MM.1S (cell line): Measurements from ENCODE around the gene VSIR.

Experiments used
- DNase-seq: peaks from one replicate; pipeline ENCODE4 v3.0.0-alpha.2; 2015
- H2AFZ ChIP-seq: fragments of 300-600 bp; sonication (generic); 2 replicates; pipeline ENCODE4 v1.6.0; 2016; ENCODE audit warnings: antibody characterized with exemption, low read length
- H3F3A ChIP-seq: fragments of 300-600 bp; sonication (generic); 2 replicates; pipeline ENCODE4 v1.6.1; 2016; ENCODE audit warnings: mild to moderate bottlenecking, antibody characterized with exemption, low read length, moderate library complexity, mixed read lengths; ENCODE audit not compliant: insufficient read depth
- H3K27ac ChIP-seq: fragments of 300-600 bp; sonication (generic); 2 replicates; pipeline ENCODE4 v1.5.1; 2016; ENCODE audit warnings: mild to moderate bottlenecking, low read length
- H3K27me3 ChIP-seq: fragments of 300-600 bp; sonication (generic); replicated peaks from 2 replicates; pipeline ENCODE4 v1.6.0; 2016; ENCODE audit warnings: low read length; ENCODE audit not compliant: insufficient read depth
- H3K36me3 ChIP-seq: fragments of 300-600 bp; sonication (generic); replicated peaks from 2 replicates; pipeline ENCODE4 v1.6.1; 2016; ENCODE audit warnings: mild to moderate bottlenecking, low read length, mixed read lengths; ENCODE audit not compliant: insufficient read depth
- H3K4me1 ChIP-seq: fragments of 300-600 bp; sonication (generic); 2 replicates; pipeline ENCODE4 v1.6.1; 2016; ENCODE audit warnings: low read length, mixed read lengths
- H3K4me2 ChIP-seq: fragments of 300-600 bp; sonication (generic); 2 replicates; pipeline ENCODE4 v1.6.0; 2016; ENCODE audit warnings: low read depth, low read length
- H3K4me3 ChIP-seq: fragments of 300-600 bp; sonication (generic); 2 replicates; pipeline ENCODE4 v1.5.1; 2016; ENCODE audit warnings: low read length, mixed read lengths
- H3K79me2 ChIP-seq: fragments of 300-600 bp; sonication (generic); 2 replicates; pipeline ENCODE4 v1.6.1; 2016; ENCODE audit warnings: mixed run types, low read length, mixed read lengths
- H3K9ac ChIP-seq: fragments of 300-600 bp; sonication (generic); 2 replicates; pipeline ENCODE4 v1.6.1; 2016; ENCODE audit warnings: low read length, mixed read lengths
- H3K9me2 ChIP-seq: fragments of 300-600 bp; sonication (generic); replicated peaks from 2 replicates; pipeline ENCODE4 v1.6.1; 2016; ENCODE audit warnings: mild to moderate bottlenecking, low read length, mixed read lengths; ENCODE audit not compliant: insufficient read depth
- H3K9me3 ChIP-seq: fragments of 300-600 bp; sonication (generic); replicated peaks from 2 replicates; pipeline ENCODE4 v1.6.1; 2016; ENCODE audit warnings: mild to moderate bottlenecking, low read length, mixed read lengths; ENCODE audit not compliant: insufficient read depth
- H4K20me1 ChIP-seq: fragments of 300-600 bp; sonication (generic); 2 replicates; pipeline ENCODE4 v1.6.1; 2016; ENCODE audit warnings: mild to moderate bottlenecking, low read length, moderate library complexity, mixed read lengths; ENCODE audit not compliant: insufficient read depth
- CTCF ChIP-seq: fragments of 300-600 bp; sonication (generic); IDR thresholded peaks from 2 replicates; pipeline ENCODE4 v1.5.1; 2016; ENCODE audit warnings: antibody characterized with exemption, low read length, mixed read lengths
- EZH2 ChIP-seq: fragments of 300-600 bp; sonication (generic); optimal IDR thresholded peaks from 2 replicates; pipeline ENCODE3; 2017; ENCODE audit warnings: low read depth, mild to moderate bottlenecking, antibody characterized with exemption, low read length, mixed read lengths
- EZH2phosphoT487 ChIP-seq: fragments of 300-600 bp; sonication (generic); IDR thresholded peaks from 2 replicates; pipeline ENCODE4 v1.6.1; 2018; ENCODE audit warnings: antibody characterized with exemption, low read length

Gene VSIR

GRCh38 chr10:71778071-71778825, 4.9 kb upstream of the VSIR start:
- no peaks in the 10 kb centered on the region for H3K9me2 ChIP-seq
- H3K9me3 ChIP-seq, result no peaks in the 10 kb centered on the region
- no peak for DNase-seq
- no peak overlapping the region for H3K9ac ChIP-seq
- H3K36me3 ChIP-seq, result no peaks in the 10 kb centered on the region
- H3K27me3 ChIP-seq, result peaks cover 34% of the 10 kb centered on the region
- peaks cover 8% of the 10 kb centered on the region; the same call in 1 of the 2 replicates for H3K4me1 ChIP-seq
- no peak overlapping the region for H3K27ac ChIP-seq
- no peak overlapping the region for H3K4me3 ChIP-seq
- no peak overlapping the region for H3K4me2 ChIP-seq
- no peaks in the 10 kb centered on the region for H3K79me2 ChIP-seq
- H3F3A ChIP-seq, result peaks cover 4% of the 10 kb centered on the region
- H4K20me1 ChIP-seq, result no peaks in the 10 kb centered on the region
- no peak for TF ChIP-seq CTCF
- TF ChIP-seq EZH2, result no peak
- no peak for TF ChIP-seq EZH2phosphoT487
- no peak overlapping the region for H2AFZ ChIP-seq

GRCh38 chr10:71777213-71777985, 4.1 kb upstream of the VSIR start:
- Histone ChIP-seq H3K9me3 (no peaks in the 10 kb centered on the region), H3K9me2 (no peaks in the 10 kb centered on the region), H3K27ac (no peak overlapping the region), H3K9ac (no peak overlapping the region), H3K79me2 (no peaks in the 10 kb centered on the region), H4K20me1 (no peaks in the 10 kb centered on the region), H3K36me3 (no peaks in the 10 kb centered on the region), H2AFZ (no peak overlapping the region), H3F3A (peaks cover 4% of the 10 kb centered on the region), H3K4me2 (no peak overlapping the region), H3K4me1 (peaks cover 13% of the 10 kb centered on the region; the same call in 1 of the 2 replicates), H3K4me3 (no peak overlapping the region), H3K27me3 (peaks cover 26% of the 10 kb centered on the region)
- TF ChIP-seq EZH2 (no peak), CTCF (no peak)
- no peak for DNase-seq

GRCh38 chr10:71776481-71776925, 3.2 kb upstream of the VSIR start:
- Histone ChIP-seq H3K9ac (no peak overlapping the region), H3K4me2 (no peak overlapping the region), H3K4me1 (peaks cover 13% of the 10 kb centered on the region; the same call in 1 of the 2 replicates)

More at GRCh38 chr10:71776481-71776925, 3.2 kb upstream of the VSIR start:
- H3K36me3 ChIP-seq, result no peaks in the 10 kb centered on the region
- no peak overlapping the region for H3K27ac ChIP-seq
- peaks cover 17% of the 10 kb centered on the region for H3K27me3 ChIP-seq
- H3K79me2 ChIP-seq, result no peaks in the 10 kb centered on the region
- no peaks in the 10 kb centered on the region for H3K9me2 ChIP-seq
- H2AFZ ChIP-seq, result no peak overlapping the region
- H4K20me1 ChIP-seq, result no peaks in the 10 kb centered on the region
- TF ChIP-seq EZH2 (no peak), CTCF (no peak), EZH2phosphoT487 (no peak)
- no peak for DNase-seq
- H3K9me3 ChIP-seq, result no peaks in the 10 kb centered on the region
- no peak overlapping the region for H3K4me3 ChIP-seq
- peaks cover 4% of the 10 kb centered on the region for H3F3A ChIP-seq
